Stimulated activated CD4-positive, alpha-beta T cell treated with anti-CD3 and anti-CD28 coated beads, TNF-alpha, amount 100 ng/mL, for 24 hours (primary cell): ENCODE measurements around the gene NLGN4Y.

Experiments
- DNase-seq, 3 experiments: peaks; one replicate each; pipeline ENCODE4 v3.0.0-alpha.2; 2020; ENCODE audit warnings: low read depth in 3 of 3

Gene NLGN4Y

GRCh38 chrY:14644157-14644952 lies 120.0 kb downstream of the NLGN4Y start:
- no peak for DNase-seq

- DNase-seq = no peak
Observed at GRCh38 chrY:14679181-14679580, 154.9 kb downstream of the NLGN4Y start.

- no peak for DNase-seq
Observed at GRCh38 chrY:14694543-14694942, 170.2 kb downstream of the NLGN4Y start.

- no peak for DNase-seq
Observed at GRCh38 chrY:14708158-14708557, 183.8 kb downstream of the NLGN4Y start.

- DNase-seq = no peak
Observed at GRCh38 chrY:14741596-14741995, 217.3 kb downstream of the NLGN4Y start.

GRCh38 chrY:14748329-14748728 lies 224.0 kb downstream of the NLGN4Y start:
- DNase-seq = no peak

GRCh38 chrY:14755571-14755970 lies 231.2 kb downstream of the NLGN4Y start:
- DNase-seq = no peak

- no peak for DNase-seq
Observed at GRCh38 chrY:14762903-14763302, 238.6 kb downstream of the NLGN4Y start.

GRCh38 chrY:14763600-14763999 lies 239.3 kb downstream of the NLGN4Y start:
- no peak for DNase-seq

- no peak for DNase-seq
Observed at GRCh38 chrY:14778208-14778607, 253.9 kb downstream of the NLGN4Y start.

GRCh38 chrY:14793104-14793503 lies 268.8 kb downstream of the NLGN4Y start:
- DNase-seq = no peak

GRCh38 chrY:14793674-14794073 lies 269.3 kb downstream of the NLGN4Y start:
- DNase-seq = no peak

- DNase-seq = no peak
Observed at GRCh38 chrY:14798010-14798409, 273.7 kb downstream of the NLGN4Y start.

GRCh38 chrY:14801096-14801495 lies 276.8 kb downstream of the NLGN4Y start:
- DNase-seq = no peak

GRCh38 chrY:14802125-14802524 lies 277.8 kb downstream of the NLGN4Y start:
- DNase-seq = no peak

GRCh38 chrY:14804041-14804440 lies 279.7 kb downstream of the NLGN4Y start:
- DNase-seq = no peak

- no peak for DNase-seq
Observed at GRCh38 chrY:14818452-14818851, 294.1 kb downstream of the NLGN4Y start.

- no peak for DNase-seq
Observed at GRCh38 chrY:14822201-14822600, 297.9 kb downstream of the NLGN4Y start.

- DNase-seq = no peak
Observed at GRCh38 chrY:14822906-14823305, 298.6 kb downstream of the NLGN4Y start.

GRCh38 chrY:14824583-14824982 lies 300.3 kb downstream of the NLGN4Y start:
- DNase-seq = no peak

GRCh38 chrY:14825728-14826127 lies 301.4 kb downstream of the NLGN4Y start:
- DNase-seq = no peak

- no peak for DNase-seq
Observed at GRCh38 chrY:14828531-14828930, 304.2 kb downstream of the NLGN4Y start.

GRCh38 chrY:14829366-14829885 lies 305.1 kb downstream of the NLGN4Y start:
- no peak for DNase-seq
